Measurements from ENCODE around the gene TRAPPC12.
A peak's percentile ranks its signal among the peaks of the same experiment; 100 is the strongest.

TRAPPC12 gene

DNA sequence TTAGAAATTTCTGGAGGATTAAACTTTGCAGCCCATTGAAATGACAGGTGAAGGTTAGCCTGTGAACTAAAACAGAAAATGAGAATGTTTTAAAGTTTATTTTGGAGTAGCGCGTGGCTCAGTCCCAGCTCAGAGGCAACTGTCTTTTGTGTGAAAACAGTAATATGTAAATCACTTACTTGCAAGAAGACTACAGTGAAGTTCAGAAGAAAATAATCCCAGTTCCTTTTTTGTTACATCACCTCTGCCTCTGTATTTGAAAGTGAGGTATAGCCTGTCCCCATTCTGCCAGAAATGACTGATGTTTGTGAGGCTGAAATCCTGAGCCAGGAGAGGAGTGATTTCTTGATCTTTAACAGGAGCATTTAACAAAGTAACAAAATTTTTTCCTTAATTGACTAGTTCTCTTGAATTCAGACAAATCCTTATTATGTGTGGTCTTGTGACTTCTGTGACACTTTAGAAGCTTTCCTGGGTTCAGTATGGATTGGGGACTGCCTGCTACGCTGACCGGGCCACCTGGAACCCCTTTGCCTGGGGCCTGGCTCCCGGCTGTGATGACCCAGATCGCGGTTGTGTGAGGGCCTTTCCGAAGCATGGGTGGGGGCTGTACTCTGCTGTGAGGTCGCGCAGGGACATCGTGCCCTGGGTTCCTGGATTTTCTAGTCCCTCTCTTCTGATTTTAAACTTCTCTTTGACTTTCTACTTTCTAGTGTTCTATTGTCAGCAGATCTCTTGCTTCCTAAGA is 24.3 kb downstream of the TRAPPC12 start:
- DNase-seq (ENCODE audit: low read depth): no peak
- no peak overlapping the region for H3K4me3 ChIP-seq (ENCODE audit: low read depth, low read length)

DNA sequence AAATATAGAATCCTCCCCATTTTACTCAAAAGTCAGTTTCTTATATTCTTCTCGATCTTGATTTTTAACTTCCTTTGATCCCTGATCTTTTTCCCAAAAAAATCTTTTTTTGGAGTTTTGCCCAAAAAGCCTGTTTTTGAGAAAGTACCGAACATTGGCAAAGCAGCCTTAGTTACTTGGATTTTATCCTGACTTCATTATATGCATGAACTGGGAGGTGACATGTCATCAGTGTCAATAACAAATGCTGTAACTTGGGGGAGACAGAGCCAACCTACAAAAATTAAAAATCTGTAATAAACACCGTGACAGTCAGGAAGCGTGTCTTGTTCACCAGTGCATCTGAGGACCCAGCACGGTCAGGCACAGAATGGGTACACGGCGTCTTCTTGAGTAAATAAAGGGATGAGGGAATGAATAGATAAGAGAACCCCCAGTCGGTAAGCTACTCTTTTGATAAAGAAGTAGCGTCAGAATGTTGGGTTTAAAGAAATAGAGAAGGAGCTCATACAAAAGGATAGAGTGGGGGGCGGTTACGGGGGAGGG is 24.9 kb downstream of the TRAPPC12 start:
- DNase-seq (ENCODE audit: low read depth): no peak
- no peak overlapping the region for H3K4me3 ChIP-seq (ENCODE audit: low read depth, low read length)

DNA sequence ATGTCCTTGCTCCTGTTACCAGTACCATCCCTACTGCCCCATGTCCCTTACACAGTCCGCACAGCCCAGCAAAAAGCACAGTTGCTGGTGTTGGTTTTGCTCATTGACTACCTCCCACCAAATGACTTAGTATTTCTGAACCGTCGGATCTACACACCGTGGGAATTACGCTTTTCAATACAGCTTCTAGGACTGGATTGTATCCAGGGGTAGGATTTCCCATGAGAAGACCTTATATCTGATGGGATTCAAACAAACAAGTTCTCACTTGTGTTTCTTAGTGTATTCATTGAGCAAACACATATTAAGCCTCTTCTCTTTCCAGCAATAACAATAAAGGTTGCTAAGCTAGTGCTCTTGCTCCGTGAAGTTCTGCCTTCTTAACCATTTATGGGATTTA is 25.8 kb downstream of the TRAPPC12 start:
- DNase-seq (ENCODE audit: low read depth): no peak
- H3K4me3 ChIP-seq (ENCODE audit: low read depth, low read length): no peak overlapping the region

DNA sequence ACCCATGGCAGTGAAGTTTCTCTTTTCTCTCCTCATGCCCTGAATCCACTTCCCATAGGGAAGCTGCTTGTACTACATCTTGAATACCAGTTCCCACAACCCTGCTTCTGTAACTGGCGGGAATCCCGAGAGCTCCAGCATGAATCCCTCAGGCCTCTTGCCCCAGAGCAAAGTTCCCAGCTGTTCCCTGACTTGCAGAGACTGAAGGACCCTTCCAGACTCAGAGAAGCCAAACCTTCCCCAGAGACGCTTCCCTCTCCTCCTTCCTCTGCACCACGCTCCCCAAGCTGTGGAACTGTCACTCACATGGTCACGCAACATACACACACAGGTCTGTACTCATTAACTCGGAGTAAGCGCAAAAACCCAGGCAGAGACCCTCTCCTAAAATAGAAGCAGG is 26.4 kb downstream of the TRAPPC12 start:
- H3K4me3 ChIP-seq (ENCODE audit: low read depth, low read length): no peak overlapping the region
- DNase-seq (ENCODE audit: low read depth): no peak

DNA sequence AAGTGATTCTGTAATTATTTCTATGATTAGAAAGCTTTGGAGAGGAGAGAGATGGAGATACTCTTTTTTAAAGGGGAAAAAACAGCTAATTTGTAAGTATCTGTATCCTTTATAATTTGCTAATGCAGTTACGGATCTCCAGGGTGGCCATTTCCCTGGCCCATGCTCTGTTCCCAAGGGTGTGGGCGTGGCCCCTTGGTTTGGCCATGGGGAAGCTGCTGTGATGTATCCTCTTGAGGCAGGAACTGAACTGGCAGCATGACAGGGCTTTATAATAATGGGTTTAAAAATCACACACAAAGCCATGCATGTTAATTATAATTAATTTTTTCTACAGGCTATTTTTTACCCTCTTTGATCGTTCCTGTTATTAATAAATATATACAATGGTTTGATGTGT is 27.0 kb downstream of the TRAPPC12 start:
- no peak for DNase-seq (ENCODE audit: low read depth)
- no peak overlapping the region for H3K4me3 ChIP-seq (ENCODE audit: low read depth, low read length)

DNA sequence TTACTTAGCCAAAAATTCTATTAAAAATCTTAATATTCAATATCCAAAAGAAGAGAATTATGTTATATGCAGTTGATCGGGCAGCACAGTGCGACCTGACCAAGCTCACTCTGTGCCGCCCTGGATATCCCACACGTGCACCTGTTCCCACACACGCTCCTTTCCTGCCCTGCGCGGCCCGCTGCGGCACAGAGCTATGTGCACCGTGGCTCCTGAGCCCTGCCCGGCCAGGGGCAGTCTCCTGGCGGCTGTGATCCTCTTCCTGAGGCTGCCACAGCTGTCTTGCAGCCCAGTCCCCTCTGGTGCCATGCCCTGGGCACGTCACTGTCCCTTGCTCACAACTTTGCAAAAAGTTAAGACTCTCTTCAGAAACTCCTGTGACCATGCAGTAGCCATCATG is 29.3 kb downstream of the TRAPPC12 start:
- DNase-seq (ENCODE audit: low read depth): no peak
- H3K4me3 ChIP-seq (ENCODE audit: low read depth, low read length): no peak overlapping the region

DNA sequence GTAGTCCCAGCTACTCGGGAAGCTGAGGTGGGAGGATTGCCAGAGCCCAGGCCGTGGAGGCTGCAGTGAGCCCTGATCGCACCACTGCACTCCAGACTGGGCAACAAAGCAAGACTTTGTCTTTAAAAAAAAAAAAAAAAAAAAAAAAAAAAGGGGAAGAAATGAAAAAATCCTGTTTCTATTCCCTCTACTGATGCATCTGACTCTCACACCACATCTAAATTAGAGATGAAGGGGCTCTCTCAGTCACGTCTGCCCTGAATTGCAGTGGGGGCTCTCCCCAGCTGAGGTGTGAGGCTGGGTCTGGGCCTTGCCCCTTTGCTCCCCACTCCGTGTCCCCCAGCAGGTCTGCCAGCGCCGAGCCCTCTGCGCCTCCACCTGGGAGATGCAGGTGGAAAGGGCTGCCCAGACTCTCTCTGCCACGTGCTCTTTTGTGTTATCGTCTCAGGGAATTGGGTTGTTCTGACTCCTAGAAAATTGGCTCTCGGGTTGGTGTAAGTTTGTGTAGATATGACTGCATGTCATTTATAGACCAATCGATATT is 30.2 kb downstream of the TRAPPC12 start:
- no peak overlapping the region for H3K4me3 ChIP-seq (ENCODE audit: low read depth, low read length)
- no peak for DNase-seq (ENCODE audit: low read depth)

DNA sequence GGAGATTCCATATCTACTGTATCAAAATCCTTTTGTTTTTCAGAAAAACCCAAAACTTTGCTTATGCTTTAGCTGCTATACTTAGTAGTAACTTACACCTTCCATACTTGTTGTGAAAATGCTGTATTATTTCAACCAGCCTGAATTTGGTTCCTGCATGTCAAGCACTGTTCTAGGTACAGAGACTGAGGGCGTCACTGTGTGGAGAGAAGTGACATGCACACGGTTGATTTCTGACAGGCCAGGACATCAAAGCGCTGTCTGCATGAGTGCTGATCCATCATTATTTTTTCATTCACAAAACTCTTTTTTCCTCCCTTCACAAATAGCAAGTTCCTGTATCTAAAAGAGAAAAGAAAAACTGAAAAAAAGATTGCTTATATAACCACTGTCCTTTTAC is 31.6 kb downstream of the TRAPPC12 start:
- DNase-seq (ENCODE audit: low read depth): no peak
- H3K4me3 ChIP-seq (ENCODE audit: low read depth, low read length): no peak overlapping the region

DNA sequence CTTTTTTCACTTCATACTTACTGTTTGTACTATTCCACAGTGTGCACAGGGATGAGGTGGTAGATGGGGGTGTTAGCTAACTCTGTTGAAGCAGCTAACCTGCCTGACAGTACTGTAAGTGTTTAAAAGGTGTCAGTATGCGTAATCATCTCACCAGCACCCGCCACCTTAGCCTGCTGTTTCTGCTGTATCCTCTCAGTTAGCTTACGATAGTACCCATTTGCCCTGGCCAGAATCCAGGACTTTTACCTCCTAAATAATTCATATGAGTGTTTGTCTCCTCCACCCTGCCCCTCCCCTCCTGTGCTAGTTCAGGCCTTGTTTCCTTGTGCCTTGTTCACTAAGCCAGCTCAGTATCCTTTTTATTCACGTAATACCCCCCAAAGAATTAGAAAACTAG is 34.2 kb downstream of the TRAPPC12 start:
- H3K4me3 ChIP-seq (ENCODE audit: low read depth, low read length): no peak overlapping the region
- DNase-seq (ENCODE audit: low read depth): no peak

DNA sequence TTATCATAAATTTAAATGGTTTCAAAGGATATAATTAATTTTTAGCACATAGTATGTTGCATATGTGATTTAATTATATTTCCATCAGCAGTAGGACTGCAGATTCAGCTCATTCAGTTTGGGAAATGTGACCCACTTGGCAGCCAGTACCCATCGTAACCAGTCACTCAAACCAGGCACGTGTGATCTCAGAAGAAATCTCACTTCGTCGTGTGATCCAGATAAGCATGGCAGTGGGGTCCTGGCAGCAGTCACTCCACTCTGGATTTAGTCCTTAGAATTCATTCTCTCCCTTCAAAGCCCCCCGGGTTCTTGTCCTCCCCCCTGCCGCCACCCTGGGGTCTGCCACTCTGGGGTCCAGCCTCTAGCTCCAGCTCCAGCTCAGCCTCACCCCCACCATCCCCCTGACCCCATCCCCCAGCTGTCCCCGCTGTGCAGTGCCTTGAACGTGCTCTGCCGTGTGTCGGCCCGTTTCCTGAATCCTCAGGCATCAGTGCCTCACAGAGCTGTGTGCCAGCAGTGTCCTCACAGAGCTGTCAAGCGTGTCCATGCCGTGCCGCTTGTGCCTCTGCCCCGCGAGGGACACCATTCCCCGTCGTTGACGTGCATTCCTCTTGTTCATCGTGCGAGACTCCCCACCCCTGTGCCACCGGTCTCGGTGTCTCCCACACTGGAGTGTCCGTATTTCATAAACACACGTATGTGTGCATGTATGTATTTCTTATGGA is 34.8 kb downstream of the TRAPPC12 start:
- no peak overlapping the region for H3K4me3 ChIP-seq (ENCODE audit: low read depth, low read length)
- DNase-seq (ENCODE audit: low read depth): no peak

DNA sequence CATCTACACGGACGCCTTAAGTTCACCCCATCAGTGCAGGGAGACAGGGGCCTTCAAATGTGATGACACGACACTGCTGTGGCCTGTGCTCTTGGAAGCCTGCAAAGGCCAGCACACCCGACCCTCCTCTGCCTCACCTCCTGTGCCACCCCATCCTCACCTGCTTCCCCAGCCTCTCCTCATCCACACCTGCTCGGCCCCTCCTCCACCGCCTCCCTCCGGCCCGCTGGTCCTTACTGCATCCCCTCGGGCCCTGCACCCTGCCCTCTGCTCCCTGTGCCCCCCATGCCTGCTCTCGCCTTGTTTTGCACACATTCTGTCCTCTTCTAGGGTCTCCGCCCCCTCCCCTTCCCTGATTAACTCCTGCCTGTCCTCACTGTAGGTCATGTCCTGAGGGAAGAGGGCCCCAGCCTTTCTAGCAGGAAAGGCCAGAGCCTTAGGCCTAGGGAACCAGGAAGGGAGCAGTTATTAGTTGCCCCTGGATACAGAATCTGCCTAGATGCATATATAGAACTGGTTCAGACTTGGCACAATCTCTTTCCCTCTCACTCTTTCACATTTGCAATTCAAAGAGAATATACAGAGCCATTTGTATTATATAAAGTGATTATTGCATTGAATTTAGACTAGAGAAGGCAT is 39.4 kb downstream of the TRAPPC12 start:
- H3K4me3 ChIP-seq (ENCODE audit: low read depth, low read length): no peak overlapping the region
- no peak for DNase-seq (ENCODE audit: low read depth)

DNA sequence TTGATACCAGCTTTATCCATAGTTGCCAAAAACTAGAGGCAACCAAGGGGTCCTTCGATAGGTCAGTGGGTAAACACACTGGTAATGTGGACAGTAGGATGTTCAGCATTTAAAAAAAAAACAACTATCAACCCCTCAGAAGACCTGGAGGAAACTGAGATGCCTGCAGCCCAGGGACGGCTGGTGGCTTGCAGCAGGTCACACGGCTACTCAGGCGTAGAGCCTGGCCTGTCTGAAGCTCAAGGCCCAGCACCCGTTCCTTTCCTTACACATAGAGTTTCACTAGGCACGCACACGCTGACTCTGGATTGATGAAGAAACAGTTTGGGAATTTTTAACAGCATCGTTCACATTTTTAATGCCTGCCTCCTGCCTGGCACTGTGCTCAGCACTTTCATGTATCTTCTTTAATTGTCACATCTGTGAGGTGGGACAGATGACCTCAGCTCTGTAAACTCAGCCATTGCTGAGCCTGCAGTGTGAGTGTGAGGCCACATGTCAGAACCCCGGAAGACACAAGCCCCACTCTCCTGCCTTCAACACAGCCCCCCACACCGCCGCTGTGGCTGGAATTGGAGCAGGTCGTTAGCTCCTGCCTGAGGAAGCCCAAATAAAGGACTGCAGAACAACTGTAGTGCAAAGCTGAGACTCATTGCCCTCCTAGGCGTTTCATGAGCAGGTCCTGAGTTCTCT is 40.7 kb downstream of the TRAPPC12 start:
- no peak for DNase-seq (ENCODE audit: low read depth)
- no peak overlapping the region for H3K4me3 ChIP-seq (ENCODE audit: low read depth, low read length)

DNA sequence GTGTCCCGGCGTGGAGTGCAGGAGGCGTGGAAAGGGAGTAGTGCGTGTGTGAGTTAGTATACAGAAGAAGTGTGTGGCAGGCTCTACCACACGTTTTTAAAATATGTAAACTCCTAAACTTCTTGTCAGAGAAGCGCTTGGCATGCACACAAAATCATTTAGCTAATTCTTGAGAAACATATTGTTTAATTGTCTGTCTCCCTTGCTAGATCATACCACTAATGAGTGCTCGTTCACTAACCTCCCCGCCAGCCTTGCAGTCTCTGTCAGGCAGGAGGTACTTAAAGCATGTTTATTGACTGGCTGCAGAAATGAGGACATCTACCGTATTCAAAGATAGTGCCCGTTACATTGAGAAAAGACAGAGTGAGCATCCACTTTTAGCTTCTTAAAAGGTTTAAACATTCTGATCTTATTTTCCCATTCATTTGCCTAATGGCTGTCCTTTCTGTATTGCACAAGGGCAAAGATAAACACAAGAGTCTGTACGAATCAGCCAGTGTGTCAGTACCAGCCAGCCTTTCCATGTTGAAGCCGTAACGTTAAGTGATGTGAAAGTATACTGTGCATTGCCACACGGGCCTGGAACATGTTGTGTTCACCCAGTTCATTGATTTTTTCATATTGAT is 41.4 kb downstream of the TRAPPC12 start:
- H3K4me3 ChIP-seq (ENCODE audit: low read depth, low read length): no peak overlapping the region
- DNase-seq (ENCODE audit: low read depth): peak; percentile 11

DNA sequence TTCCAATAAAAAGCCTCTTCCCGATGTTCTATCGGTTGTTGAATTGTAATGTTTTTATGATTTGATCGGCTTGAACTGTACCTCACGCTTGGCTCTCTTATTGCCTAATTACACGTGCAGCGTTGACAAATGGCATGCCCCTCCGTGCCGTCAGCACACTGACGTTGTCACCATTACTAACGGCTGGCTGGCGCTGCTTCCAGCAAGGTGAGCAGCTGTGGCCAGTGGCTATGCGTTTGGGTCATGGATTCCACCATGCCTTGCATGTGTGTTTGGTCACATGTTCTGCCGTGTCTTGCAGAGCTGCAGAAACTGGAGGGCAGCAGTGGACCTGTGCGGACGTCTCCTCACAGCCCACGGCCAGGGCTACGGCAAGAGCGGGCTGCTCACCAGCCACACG is 42.1 kb downstream of the TRAPPC12 start:
- H3K4me3 ChIP-seq (ENCODE audit: low read depth, low read length): no peak overlapping the region
- no peak for DNase-seq (ENCODE audit: low read depth)

DNA sequence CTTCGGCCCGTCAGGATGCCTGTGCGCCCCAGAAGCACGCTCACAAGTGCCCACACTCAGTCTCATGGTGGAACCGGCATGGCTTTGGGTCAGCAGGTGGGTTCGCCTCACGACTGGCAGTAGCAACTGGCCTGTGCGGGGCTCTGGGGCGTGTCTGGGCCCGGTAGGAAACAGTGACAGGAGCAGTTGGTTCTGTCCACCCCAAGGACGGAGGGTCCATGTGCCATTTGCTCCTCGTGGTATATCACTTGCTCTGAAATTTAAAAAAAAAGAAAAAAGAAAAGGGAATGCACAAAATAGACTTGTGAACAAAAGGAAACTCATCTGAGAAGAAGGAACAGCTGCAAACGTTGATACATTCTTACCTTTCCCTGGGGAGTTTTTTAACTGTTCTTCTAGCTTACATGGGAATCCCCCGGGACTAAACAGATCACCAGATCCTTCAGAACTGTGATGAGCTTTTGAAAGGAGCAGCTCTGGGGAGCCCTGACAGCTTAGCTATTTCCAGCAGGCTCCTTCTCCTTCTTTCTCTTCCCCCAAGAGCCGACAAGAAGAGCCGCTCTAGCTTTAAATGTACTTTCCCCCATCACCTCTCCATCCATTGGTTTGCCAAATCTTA is 42.8 kb downstream of the TRAPPC12 start:
- H3K4me3 ChIP-seq (ENCODE audit: low read depth, low read length): no peak overlapping the region
- peak; percentile 6 for DNase-seq (ENCODE audit: low read depth)

DNA sequence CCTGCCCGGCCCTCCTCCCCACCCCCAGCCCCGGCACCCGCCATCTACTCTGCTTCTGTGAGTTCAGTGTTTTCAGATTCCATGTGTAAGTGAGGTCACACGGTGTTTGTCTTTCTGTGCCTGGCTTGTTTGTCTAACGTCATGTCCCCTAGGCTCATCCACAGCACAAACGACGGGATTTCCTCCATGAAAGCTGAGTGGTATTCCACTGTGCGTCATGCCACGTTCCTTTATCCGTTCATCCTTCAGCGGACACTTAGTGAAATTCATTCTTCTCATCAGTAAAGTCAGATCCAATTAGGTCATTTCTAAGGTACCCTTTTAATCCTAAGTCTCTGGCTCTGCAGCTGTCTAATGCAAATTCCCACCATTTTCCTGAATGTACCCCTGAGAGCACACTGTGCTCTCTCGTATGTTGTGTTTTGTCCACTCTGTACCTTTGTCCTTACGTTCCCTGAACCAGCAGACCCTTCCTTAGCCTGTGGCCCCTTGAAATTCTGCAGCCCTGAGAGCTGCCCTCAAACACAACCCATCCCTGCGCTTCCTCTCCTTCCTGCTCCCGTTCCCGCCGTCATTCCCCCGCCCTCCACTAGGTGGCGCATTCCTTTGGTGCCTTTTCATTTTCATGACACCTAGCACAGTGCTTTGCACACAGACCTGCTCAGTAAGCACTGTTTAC is 44.1 kb downstream of the TRAPPC12 start:
- no peak overlapping the region for H3K4me3 ChIP-seq (ENCODE audit: low read depth, low read length)
- no peak for DNase-seq (ENCODE audit: low read depth)

DNA sequence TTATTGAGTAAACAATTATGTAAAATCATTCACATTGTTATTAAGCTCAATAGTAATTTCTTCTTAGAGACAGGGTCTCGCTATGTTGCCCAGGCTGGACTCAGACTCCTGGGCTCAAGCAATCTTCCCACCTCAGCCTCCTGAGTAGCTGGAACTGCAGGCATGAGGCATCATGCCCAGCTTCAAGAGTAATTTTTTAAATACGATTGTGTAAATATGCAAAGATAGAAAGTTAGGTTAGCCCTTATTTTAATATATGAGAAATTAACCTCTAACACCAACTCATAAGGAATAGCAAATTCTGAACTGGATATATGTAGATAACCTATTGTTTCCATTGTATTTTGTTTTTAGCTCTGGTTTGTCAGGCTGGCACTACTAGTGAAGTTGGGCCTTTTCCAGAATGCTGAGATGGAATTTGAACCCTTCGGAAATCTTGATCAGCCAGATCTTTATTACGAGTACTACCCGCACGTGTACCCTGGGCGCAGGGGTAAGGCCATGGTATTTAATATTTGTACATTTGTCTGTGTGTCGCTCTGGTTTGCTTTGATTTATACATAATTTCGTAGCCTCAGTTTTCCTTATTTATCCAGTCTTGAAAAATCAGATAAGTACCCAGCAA is 44.8 kb downstream of the TRAPPC12 start:
- no peak for DNase-seq (ENCODE audit: low read depth)
- no peak overlapping the region for H3K4me3 ChIP-seq (ENCODE audit: low read depth, low read length)

DNA sequence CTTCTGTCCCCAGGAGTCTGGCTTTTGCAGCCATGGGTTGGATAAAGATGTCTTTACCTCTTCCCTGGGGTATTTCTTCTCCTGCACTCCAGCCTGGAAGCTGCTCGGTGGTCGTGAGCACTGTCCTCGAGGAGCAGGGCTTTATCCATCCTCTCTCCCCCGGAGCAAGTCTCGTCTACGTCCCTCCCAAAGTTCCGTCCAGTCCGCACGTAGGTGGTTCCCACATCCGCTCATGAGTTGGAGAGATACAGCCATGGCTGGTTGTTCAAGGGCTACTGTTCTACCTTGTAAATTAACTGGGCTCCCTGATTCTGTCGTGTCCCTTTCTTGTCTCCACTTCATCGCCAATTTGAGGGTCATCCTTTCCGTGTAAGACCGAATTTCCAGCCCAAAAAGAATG is 47.1 kb downstream of the TRAPPC12 start:
- H3K4me3 ChIP-seq (ENCODE audit: low read depth, low read length): no peak overlapping the region
- DNase-seq (ENCODE audit: low read depth): no peak
